Mucosa of rectum (tissue), 2 donors: ENCODE measurements around the gene LDHAL6B.
A peak's percentile ranks its signal among the peaks of the same experiment; 100 is the strongest.

Experiments
- H3K27ac ChIP-seq, 2 donors: one replicate each; pipeline ENCODE4 v1.7.0; 2013; ENCODE audit warnings: inconsistent platforms in 2 of 2, low read depth in 2 of 2, low read length in 2 of 2
- H3K27me3 ChIP-seq, 2 donors: one replicate each; pipeline ENCODE4 v1.7.0; 2013; ENCODE audit warnings: low read length in 2 of 2; ENCODE audit not compliant: control insufficient read depth in 2 of 2, insufficient read depth in 2 of 2
- H3K36me3 ChIP-seq, 2 donors: one replicate each; pipeline ENCODE4 v1.7.0; 2013; ENCODE audit warnings: low read length in 2 of 2; ENCODE audit not compliant: control insufficient read depth in 2 of 2, insufficient read depth in 2 of 2
- H3K4me1 ChIP-seq, 2 donors: one replicate each; pipeline ENCODE4 v1.7.0; 2013; ENCODE audit warnings: low read length in 2 of 2, mild to moderate bottlenecking in 1 of 2; ENCODE audit not compliant: control insufficient read depth in 2 of 2, insufficient read depth in 2 of 2
- H3K4me3 ChIP-seq, 2 donors: one replicate each; pipeline ENCODE4 v1.7.0; 2013; ENCODE audit warnings: low read length in 2 of 2
- H3K9ac ChIP-seq, 2 donors: one replicate each; pipeline ENCODE4 v1.7.0; 2013; ENCODE audit warnings: low read length in 2 of 2, low read depth in 1 of 2, mild to moderate bottlenecking in 1 of 2
- H3K9me3 ChIP-seq, 2 donors: one replicate each; pipeline ENCODE4 v1.7.0; 2013; ENCODE audit warnings: low read length in 2 of 2; ENCODE audit not compliant: control insufficient read depth in 2 of 2
- donor health status: healthy.
- donor health status: Normal muscosa, but diverticular disease.

Gene LDHAL6B

GRCh38 chr15:59194639-59195325 is 11.9 kb upstream of the LDHAL6B start:
- Histone ChIP-seq H3K27me3 (no peaks in the 10 kb centered on the region), H3K27ac (no peak overlapping the region), H3K4me1 (peaks cover 0 to under 1% of the 10 kb centered on the region in 2 donors), H3K9me3 (no peaks in the 10 kb centered on the region), H3K36me3 (peaks cover 55 to 68% of the 10 kb centered on the region in 2 donors), H3K4me3 (no peak overlapping the region), H3K9ac (no peak overlapping the region)

GRCh38 chr15:59196416-59196815 is 10.2 kb upstream of the LDHAL6B start:
- Histone ChIP-seq H3K27me3 (no peaks in the 10 kb centered on the region), H3K4me1 (peaks cover 0 to 3% of the 10 kb centered on the region in 2 donors), H3K27ac (no peak overlapping the region), H3K9ac (no peak overlapping the region), H3K9me3 (no peaks in the 10 kb centered on the region), H3K4me3 (no peak overlapping the region), H3K36me3 (peaks cover 58 to 69% of the 10 kb centered on the region in 2 donors)

GRCh38 chr15:59197454-59197853 is 9.2 kb upstream of the LDHAL6B start:
- peaks cover 0 to 3% of the 10 kb centered on the region in 2 donors for H3K4me1 ChIP-seq
- H3K27ac ChIP-seq: no peak overlapping the region
- H3K4me3 ChIP-seq: no peak overlapping the region
- H3K9me3 ChIP-seq: no peaks in the 10 kb centered on the region
- H3K9ac ChIP-seq: no peak overlapping the region
- H3K36me3 ChIP-seq: peaks cover 60 to 74% of the 10 kb centered on the region in 2 donors
- no peaks in the 10 kb centered on the region for H3K27me3 ChIP-seq

DNA sequence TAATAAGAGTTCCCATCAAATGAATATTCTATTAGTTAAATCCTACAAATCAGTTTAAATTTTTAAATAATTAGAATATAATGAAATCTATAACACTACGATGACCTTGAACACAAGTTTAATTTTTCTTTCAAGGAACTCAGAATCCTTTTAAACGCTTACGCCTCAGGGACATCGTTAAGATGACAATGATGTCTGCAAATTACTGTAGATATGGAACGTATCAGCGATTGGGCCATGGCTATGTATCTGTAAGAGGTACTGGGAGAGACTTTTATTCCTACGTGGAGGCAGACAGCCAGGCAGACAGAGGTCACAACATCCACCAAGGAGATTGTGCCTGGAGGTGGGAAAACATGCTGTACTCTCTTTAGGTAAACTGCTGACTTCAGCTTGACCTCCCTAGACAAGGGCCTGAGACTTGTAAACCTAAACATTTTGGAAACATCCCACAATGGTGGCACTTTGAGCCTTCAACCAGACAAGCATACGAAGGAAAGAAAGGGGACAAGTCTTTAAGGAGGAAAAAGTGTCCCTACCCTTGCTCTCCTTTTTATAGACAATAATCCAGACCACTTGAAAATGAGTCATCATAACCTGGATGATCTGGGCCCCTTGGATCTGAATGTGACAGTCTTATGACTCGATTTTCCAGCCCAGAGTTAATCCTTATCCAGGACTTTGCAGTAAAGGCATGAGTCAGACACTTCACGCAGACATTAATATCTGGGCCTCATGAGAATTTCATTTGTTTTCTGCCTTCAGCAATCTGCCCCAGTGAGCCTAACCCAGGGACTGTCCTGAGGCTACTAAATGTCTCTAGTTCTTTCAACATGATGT is 6.8 kb upstream of the LDHAL6B start:
- Histone ChIP-seq H3K27me3 (no peaks in the 10 kb centered on the region), H3K9ac (peak overlapping the region in 1 of 2 donors; percentile 17), H3K36me3 (peaks cover 57 to 69% of the 10 kb centered on the region in 2 donors), H3K27ac (no peak overlapping the region), H3K4me3 (no peak overlapping the region), H3K4me1 (peaks cover 0 to 3% of the 10 kb centered on the region in 2 donors), H3K9me3 (no peaks in the 10 kb centered on the region)

DNA sequence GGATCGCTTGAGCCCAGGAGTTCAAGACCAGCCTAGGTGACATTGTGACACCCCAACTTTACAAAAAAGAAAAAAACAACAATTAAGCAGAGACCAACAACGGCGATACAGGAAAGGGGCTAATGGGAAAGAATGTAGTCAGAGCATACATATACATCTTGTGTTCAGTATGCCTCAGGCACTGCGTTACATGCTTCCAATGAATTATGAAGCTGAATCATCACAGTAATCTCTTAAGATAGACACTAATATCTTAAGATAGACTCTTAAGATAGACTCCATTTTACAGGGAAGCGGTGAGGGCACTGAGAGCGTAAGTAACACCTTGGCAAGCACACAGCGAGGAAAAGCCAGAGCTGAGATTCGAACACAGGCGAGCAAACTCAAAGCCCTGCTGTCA is 6.1 kb upstream of the LDHAL6B start:
- no peak overlapping the region for H3K27ac ChIP-seq
- H3K4me3 ChIP-seq: no peak overlapping the region
- H3K36me3 ChIP-seq: peaks cover 56 to 69% of the 10 kb centered on the region in 2 donors
- H3K9me3 ChIP-seq: no peaks in the 10 kb centered on the region
- H3K27me3 ChIP-seq: no peaks in the 10 kb centered on the region
- no peak overlapping the region for H3K9ac ChIP-seq
- peaks cover 0 to 3% of the 10 kb centered on the region in 2 donors for H3K4me1 ChIP-seq

- no peak overlapping the region for H3K27ac ChIP-seq
- peaks cover 68 to 77% of the 10 kb centered on the region in 2 donors for H3K36me3 ChIP-seq
- no peaks in the 10 kb centered on the region for H3K9me3 ChIP-seq
- H3K9ac ChIP-seq: no peak overlapping the region
- peaks cover 0 to 3% of the 10 kb centered on the region in 2 donors for H3K4me1 ChIP-seq
- H3K4me3 ChIP-seq: no peak overlapping the region
- H3K27me3 ChIP-seq: no peaks in the 10 kb centered on the region
Measured at GRCh38 chr15:59203008-59203407, 3.6 kb upstream of the LDHAL6B start.

DNA sequence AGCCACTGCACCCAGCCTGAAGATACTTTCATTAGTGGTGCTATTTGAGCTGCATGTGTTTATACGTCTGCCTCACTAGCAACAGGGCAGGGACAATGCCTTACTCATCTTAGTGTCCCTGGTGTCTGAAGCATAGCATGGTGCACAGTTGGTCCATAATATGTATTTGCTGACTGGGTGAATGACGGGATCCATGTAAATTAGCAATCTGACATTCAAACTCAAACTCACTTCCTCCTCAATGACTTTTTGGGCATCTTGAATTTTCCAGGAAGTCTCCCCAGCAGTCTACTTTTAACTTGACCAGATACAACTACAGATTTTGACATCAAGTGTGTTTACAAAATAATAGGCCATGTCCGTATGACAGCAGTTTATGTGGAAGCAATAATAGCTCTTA is 3.0 kb upstream of the LDHAL6B start:
- Histone ChIP-seq H3K27ac (no peak overlapping the region), H3K9me3 (no peaks in the 10 kb centered on the region), H3K9ac (no peak overlapping the region), H3K4me1 (peaks cover 0 to 3% of the 10 kb centered on the region in 2 donors), H3K4me3 (no peak overlapping the region), H3K27me3 (no peaks in the 10 kb centered on the region), H3K36me3 (peaks cover 72 to 78% of the 10 kb centered on the region in 2 donors)

DNA sequence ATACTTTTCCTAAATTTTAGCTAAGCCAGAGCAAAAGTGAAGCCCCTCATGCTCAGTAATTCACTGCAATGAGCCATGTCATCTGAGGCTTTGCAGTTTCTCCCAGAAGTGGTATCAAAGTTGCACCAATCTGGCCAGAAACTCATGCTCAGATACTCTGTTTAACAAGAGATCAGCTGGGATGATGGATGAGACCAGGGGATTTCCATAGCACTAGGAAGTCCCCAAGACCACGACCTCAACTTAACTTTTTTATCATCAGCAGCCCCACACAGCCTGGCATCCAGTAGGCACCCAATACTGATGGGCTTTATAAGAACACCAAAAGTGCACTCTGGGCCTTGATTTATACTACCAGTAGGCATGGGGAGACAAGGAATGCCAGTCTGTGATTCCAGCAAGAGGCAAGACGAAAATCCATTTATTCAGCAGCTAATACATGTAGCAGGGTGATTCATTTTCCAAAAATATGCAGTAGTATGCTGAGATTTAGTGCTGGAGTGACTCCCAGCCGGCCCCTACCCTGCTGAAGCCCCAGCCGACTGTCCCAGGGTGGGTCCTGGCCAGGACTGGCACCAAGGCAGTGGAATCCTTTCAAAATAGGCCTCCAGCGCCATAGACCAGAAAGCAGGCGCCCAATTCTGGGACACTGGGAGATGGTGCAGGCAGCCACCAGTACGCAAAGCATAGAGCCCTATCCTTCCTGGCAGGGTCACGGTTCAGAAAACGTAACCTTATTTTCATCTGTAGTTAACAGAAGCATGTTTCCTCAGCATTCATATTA is 612 bp upstream of the LDHAL6B start:
- Histone ChIP-seq H3K4me1 (no peaks in the 10 kb centered on the region), H3K27ac (no peak overlapping the region), H3K9me3 (no peaks in the 10 kb centered on the region), H3K27me3 (no peaks in the 10 kb centered on the region), H3K9ac (no peak overlapping the region), H3K4me3 (no peak overlapping the region), H3K36me3 (peaks cover 64 to 75% of the 10 kb centered on the region in 2 donors)

DNA sequence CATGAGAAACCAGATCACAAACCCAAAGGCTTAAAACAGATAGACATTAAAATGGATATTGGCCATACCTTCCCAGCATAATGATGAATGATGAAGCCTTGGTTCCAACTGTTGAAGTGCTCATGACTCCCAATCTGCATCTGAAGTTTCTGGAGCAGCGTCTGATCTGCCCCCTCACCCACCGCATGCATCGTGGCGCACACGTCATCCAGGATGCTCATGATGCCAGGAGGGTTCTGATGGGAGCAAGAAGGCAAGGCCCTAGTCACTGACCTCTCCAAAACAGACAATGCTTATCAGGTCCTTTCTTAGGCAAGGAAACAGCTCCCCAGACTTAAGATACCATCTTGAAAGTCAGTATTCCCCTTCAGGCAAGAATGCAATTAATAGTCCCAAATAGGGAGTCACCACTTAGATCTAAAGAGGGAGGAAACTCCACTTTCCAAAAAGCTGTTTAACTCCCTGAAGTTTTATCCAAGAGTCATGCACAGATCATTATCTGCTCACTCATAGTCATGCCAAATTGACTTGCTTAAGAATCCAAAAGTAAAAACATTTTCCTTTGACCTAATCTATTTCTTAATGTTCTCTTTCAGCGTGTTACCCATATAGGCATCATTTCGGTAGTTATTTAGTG is 2.1 kb downstream of the LDHAL6B start:
- H3K4me3 ChIP-seq: no peak overlapping the region
- no peaks in the 10 kb centered on the region for H3K27me3 ChIP-seq
- no peak overlapping the region for H3K9ac ChIP-seq
- peaks cover 60 to 62% of the 10 kb centered on the region in 2 donors for H3K36me3 ChIP-seq
- H3K27ac ChIP-seq: no peak overlapping the region
- H3K9me3 ChIP-seq: no peaks in the 10 kb centered on the region
- no peaks in the 10 kb centered on the region for H3K4me1 ChIP-seq
